ENCODE measurements around the gene ADD2. TPM values are rescaled to one million over a fixed set of nuclear protein-coding genes. Genes with fewer than 3 reads are reported as not detected.

ADD2 gene
- total RNA-seq, 1 experiment from 2014 or later, result 3.5 TPM

- Histone ChIP-seq H3K36me3 (ENCODE audit: low read depth) (no peaks in the 10 kb centered on the region), H3K4me2 (no peak overlapping the region), H3K4me1 (replicated peaks; ENCODE audit: insufficient read depth) (peaks cover 24% of the 10 kb centered on the region), H3K4me3 (no peak overlapping the region), H2AFZ (no peak overlapping the region), H4K20me1 (ENCODE audit: insufficient read depth) (no peaks in the 10 kb centered on the region), H3K79me2 (ENCODE audit: low read depth) (no peaks in the 10 kb centered on the region), H3F3A (ENCODE audit: insufficient read depth, low read depth) (peaks cover 17% of the 10 kb centered on the region), H3K27ac (no peak overlapping the region), H3K9me3 (ENCODE audit: insufficient read depth, low read depth) (no peaks in the 10 kb centered on the region), H3K9me2 (ENCODE audit: insufficient read depth) (no peaks in the 10 kb centered on the region), H3K27me3 (ENCODE audit: insufficient read depth, low read depth) (no peaks in the 10 kb centered on the region)
- BruUV-seq (replicated peaks), result no TSS peak
- DNase-seq, result no peak
- POLR2A ChIA-PET (ENCODE audit: unreplicated experiment), result no interaction called here
- intact Hi-C loops (cut with micrococcal nuclease; ENCODE audit: unreplicated experiment), result no loop called here
- no peak for TF ChIP-seq EZH2 (IDR thresholded peaks at IDR 0.05; ENCODE audit: low read depth)
- TF ChIP-seq, protein P1, sequence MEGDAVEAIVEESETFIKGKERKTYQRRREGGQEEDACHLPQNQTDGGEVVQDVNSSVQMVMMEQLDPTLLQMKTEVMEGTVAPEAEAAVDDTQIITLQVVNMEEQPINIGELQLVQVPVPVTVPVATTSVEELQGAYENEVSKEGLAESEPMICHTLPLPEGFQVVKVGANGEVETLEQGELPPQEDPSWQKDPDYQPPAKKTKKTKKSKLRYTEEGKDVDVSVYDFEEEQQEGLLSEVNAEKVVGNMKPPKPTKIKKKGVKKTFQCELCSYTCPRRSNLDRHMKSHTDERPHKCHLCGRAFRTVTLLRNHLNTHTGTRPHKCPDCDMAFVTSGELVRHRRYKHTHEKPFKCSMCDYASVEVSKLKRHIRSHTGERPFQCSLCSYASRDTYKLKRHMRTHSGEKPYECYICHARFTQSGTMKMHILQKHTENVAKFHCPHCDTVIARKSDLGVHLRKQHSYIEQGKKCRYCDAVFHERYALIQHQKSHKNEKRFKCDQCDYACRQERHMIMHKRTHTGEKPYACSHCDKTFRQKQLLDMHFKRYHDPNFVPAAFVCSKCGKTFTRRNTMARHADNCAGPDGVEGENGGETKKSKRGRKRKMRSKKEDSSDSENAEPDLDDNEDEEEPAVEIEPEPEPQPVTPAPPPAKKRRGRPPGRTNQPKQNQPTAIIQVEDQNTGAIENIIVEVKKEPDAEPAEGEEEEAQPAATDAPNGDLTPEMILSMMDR (conservative IDR thresholded peaks at IDR 0.05), result no peak
- CTCF ChIA-PET, result no interaction called here
Measured at GRCh38 chr2:70615222-70615621, 152.8 kb downstream of the ADD2 start.

DNA sequence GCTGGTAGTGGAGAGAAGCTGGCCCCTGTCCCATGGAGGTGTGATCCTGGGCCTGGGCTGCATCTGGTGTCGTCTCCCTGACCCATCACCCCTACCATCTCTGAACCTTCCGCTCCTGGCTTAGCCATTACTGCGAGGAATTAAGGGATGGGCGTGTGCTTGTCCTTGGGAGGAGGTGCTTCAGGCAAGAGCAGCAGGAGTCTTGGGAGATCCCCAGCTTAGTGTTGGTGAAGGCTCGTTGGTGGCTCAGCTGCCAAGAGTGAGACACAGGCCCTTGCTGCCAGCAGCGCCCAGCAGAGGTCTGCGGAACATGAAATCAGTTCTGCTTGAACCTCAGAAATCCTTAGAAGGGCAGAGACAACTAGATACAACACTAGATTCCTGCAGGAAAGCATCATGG, 154.5 kb downstream of the ADD2 start:
- H3F3A ChIP-seq (ENCODE audit: insufficient read depth, low read depth), result peaks cover 17% of the 10 kb centered on the region
- no peaks in the 10 kb centered on the region for H4K20me1 ChIP-seq (ENCODE audit: insufficient read depth)
- H3K79me2 ChIP-seq (ENCODE audit: low read depth), result no peaks in the 10 kb centered on the region
- H3K9me2 ChIP-seq (ENCODE audit: insufficient read depth), result no peaks in the 10 kb centered on the region
- ChIA-PET CTCF (no interaction called here), POLR2A (ENCODE audit: unreplicated experiment) (no interaction called here)
- no peak for TF ChIP-seq EZH2 (IDR thresholded peaks at IDR 0.05; ENCODE audit: low read depth)
- TF ChIP-seq, protein P1 (conservative IDR thresholded peaks at IDR 0.05), result no peak
- H3K4me2 ChIP-seq, result no peak overlapping the region
- intact Hi-C loops (cut with micrococcal nuclease; ENCODE audit: unreplicated experiment), result no loop called here
- H3K36me3 ChIP-seq (ENCODE audit: low read depth), result no peaks in the 10 kb centered on the region
- H3K4me1 ChIP-seq (replicated peaks; ENCODE audit: insufficient read depth), result peaks cover 24% of the 10 kb centered on the region
- H3K27me3 ChIP-seq (ENCODE audit: insufficient read depth, low read depth), result no peaks in the 10 kb centered on the region
- H2AFZ ChIP-seq, result no peak overlapping the region
- no TSS peak for BruUV-seq (replicated peaks)
- H3K27ac ChIP-seq, result no peak overlapping the region
- DNase-seq, result no peak
- no peaks in the 10 kb centered on the region for H3K9me3 ChIP-seq (ENCODE audit: insufficient read depth, low read depth)
- H3K4me3 ChIP-seq, result no peak overlapping the region

DNA sequence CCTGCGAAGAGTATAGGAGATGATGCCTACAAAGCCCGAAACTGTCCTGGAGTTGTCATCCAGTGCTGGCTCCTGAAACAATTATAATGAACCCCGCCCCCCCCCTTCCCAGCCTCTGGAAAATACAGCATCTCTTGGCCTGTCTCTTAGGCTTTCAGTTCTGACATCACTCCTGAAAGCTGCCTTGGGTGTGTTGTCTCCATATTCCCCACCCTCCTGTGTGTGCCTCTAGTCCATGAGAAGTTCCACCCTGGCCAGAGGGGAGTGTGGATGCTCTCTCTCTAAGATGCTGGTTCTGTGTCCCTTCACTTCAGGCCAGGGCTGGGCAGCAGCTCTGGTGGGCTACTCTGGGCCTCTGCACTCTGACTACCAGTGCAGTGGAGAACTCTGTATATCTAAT, 155.4 kb downstream of the ADD2 start:
- Histone ChIP-seq H2AFZ (no peak overlapping the region), H3F3A (ENCODE audit: insufficient read depth, low read depth) (peaks cover 17% of the 10 kb centered on the region), H3K27ac (no peak overlapping the region), H3K4me3 (no peak overlapping the region), H3K9me3 (ENCODE audit: insufficient read depth, low read depth) (no peaks in the 10 kb centered on the region), H3K79me2 (ENCODE audit: low read depth) (no peaks in the 10 kb centered on the region), H3K4me1 (replicated peaks; ENCODE audit: insufficient read depth) (peaks cover 24% of the 10 kb centered on the region), H4K20me1 (ENCODE audit: insufficient read depth) (no peaks in the 10 kb centered on the region), H3K36me3 (ENCODE audit: low read depth) (no peaks in the 10 kb centered on the region), H3K9me2 (ENCODE audit: insufficient read depth) (no peaks in the 10 kb centered on the region), H3K4me2 (no peak overlapping the region), H3K27me3 (ENCODE audit: insufficient read depth, low read depth) (no peaks in the 10 kb centered on the region)
- BruUV-seq (replicated peaks), result no TSS peak
- ChIA-PET CTCF (no interaction called here), POLR2A (ENCODE audit: unreplicated experiment) (no interaction called here)
- intact Hi-C loops (cut with micrococcal nuclease; ENCODE audit: unreplicated experiment), result no loop called here
- TF ChIP-seq, protein P1 (conservative IDR thresholded peaks at IDR 0.05), result no peak
- TF ChIP-seq EZH2 (IDR thresholded peaks at IDR 0.05; ENCODE audit: low read depth), result no peak
- no peak for DNase-seq

Data from PC-9 (cell line).